Stomach (tissue), 4 donors: ENCODE measurements around the gene NHLRC3.

Experiments used
- CTCF ChIP-seq, 7 experiments: fragments of 450-650 bp in 4 of 7; fragments of 200-600 bp in 3 of 7; sonication (generic) in 3 of 7; IDR thresholded peaks; one replicate each; pipeline ENCODE4 v1.5.1; 2016 to 2019; ENCODE audit warnings: antibody characterized with exemption in 7 of 7, control low read depth in 2 of 7, mild to moderate bottlenecking in 1 of 7
- POLR2A ChIP-seq, 4 donors: fragments of 450-650 bp; IDR thresholded peaks; one replicate each; pipeline ENCODE4 v1.6.1; 2016; ENCODE audit warnings: antibody characterized with exemption in 4 of 4, control low read depth in 2 of 4, mild to moderate bottlenecking in 1 of 4, moderate library complexity in 1 of 4
- POLR2AphosphoS5 ChIP-seq, 3 donors: sonication (generic); formaldehyde crosslinking; IDR thresholded peaks; one replicate each; pipeline ENCODE4 v1.6.1; 2016; ENCODE audit warnings: antibody characterized with exemption in 3 of 3

GRCh38 chr13:39038569-39039030 lies 344 bp downstream of the NHLRC3 start:
- TF ChIP-seq CTCF (IDR thresholded peaks at IDR 0.05): no peak
- TF ChIP-seq POLR2AphosphoS5 (IDR thresholded peaks at IDR 0.05): no peak
- no peak for TF ChIP-seq POLR2A (IDR thresholded peaks at IDR 0.05)
